Measurements from ENCODE around the gene FCHSD2.

GRCh38 chr11:73186294-73186850 lies 44.3 kb upstream of the FCHSD2 start:
- no peak for TF ChIP-seq CTCF (IDR thresholded peaks at IDR 0.05)
- TF ChIP-seq POLR2A (IDR thresholded peaks at IDR 0.05): no peak
